IgD-negative memory B cell (primary cell): Measurements from ENCODE around the gene ZNF628. TPM values are rescaled to one million over a fixed set of nuclear protein-coding genes. Genes with fewer than 3 reads are reported as not detected.

Experiments
- H3K27ac Mint-ChIP-seq, 3 donors: one replicate each; pipeline ENCODE4 v1.8.0; 2020 to 2022; ENCODE audit warnings: mild to moderate bottlenecking in 3 of 3, mixed read lengths in 3 of 3, moderate library complexity in 1 of 3
- H3K27me3 Mint-ChIP-seq: one replicate; pipeline ENCODE4 v1.8.0; 2021; ENCODE audit warnings: mixed read lengths
- H3K36me3 Mint-ChIP-seq: one replicate; pipeline ENCODE4 v1.8.0; 2020; ENCODE audit warnings: mild to moderate bottlenecking, mixed read lengths
- H3K4me1 Mint-ChIP-seq, 3 donors: one replicate each; pipeline ENCODE4 v1.8.0; 2020 to 2022; ENCODE audit warnings: mixed read lengths in 3 of 3, mild to moderate bottlenecking in 1 of 3
- H3K4me3 Mint-ChIP-seq, 4 donors: one replicate each; pipeline ENCODE4 v1.8.0; 2020 to 2022; ENCODE audit warnings: mild to moderate bottlenecking in 4 of 4, mixed read lengths in 4 of 4, moderate library complexity in 3 of 4
- H3K9me3 Mint-ChIP-seq, 3 donors: one replicate each; pipeline ENCODE4 v1.8.0; 2020 to 2021; ENCODE audit warnings: mixed read lengths in 3 of 3, mild to moderate bottlenecking in 1 of 3
- polyA plus RNA-seq: library from polyadenylated mRNA; unstranded; fragments of 300-500 nt; fragmentation: Illumina TruSeq; gene quantifications from one replicate; pipeline ENCODE4 v1.2.3, GENCODE V29; 2021

The ZNF628 gene
- polyA plus RNA-seq, 1 donor from 2014 or later, result 0.34 TPM

GRCh38 chr19:55465460-55466240, 10.8 kb upstream of the ZNF628 start:
- Mint-ChIP-seq H3K27ac (peak overlapping the region in 1 of 3 donors; percentile 71), H3K4me1 (peaks cover 5 to 13% (median 10%) of the 10 kb centered on the region in 3 donors), H3K4me3 (peak overlapping the region in 1 of 4 donors; percentile 1), H3K9me3 (no peaks in the 10 kb centered on the region), H3K27me3 (no peaks in the 10 kb centered on the region), H3K36me3 (no peaks in the 10 kb centered on the region)

- H3K27ac Mint-ChIP-seq, result peak overlapping the region in 1 of 3 donors; percentile 47
- H3K4me3 Mint-ChIP-seq, result peak overlapping the region in 1 of 4 donors; percentile 1
- H3K27me3 Mint-ChIP-seq, result no peaks in the 10 kb centered on the region
Observed at GRCh38 chr19:55466241-55466614, 10.2 kb upstream of the ZNF628 start.

GRCh38 chr19:55467236-55468053, 9.0 kb upstream of the ZNF628 start:
- no peaks in the 10 kb centered on the region for H3K36me3 Mint-ChIP-seq
- no peaks in the 10 kb centered on the region for H3K27me3 Mint-ChIP-seq
- H3K27ac Mint-ChIP-seq, result peak overlapping the region in 1 of 3 donors; percentile 14

More at GRCh38 chr19:55466241-55466614, 10.2 kb upstream of the ZNF628 start:
- Mint-ChIP-seq H3K4me1 (peaks cover 5 to 10% (median 9%) of the 10 kb centered on the region in 3 donors), H3K9me3 (no peaks in the 10 kb centered on the region), H3K36me3 (no peaks in the 10 kb centered on the region)

GRCh38 chr19:55468054-55468393, 8.4 kb upstream of the ZNF628 start:
- Mint-ChIP-seq H3K9me3 (no peaks in the 10 kb centered on the region), H3K4me1 (peaks cover 0 to 4% (median 3%) of the 10 kb centered on the region in 3 donors), H3K4me3 (peak overlapping the region in 1 of 4 donors; percentile 1), H3K27me3 (no peaks in the 10 kb centered on the region), H3K27ac (peak overlapping the region in 1 of 3 donors; percentile 14), H3K36me3 (no peaks in the 10 kb centered on the region)

More at GRCh38 chr19:55467236-55468053, 9.0 kb upstream of the ZNF628 start:
- peaks cover 0 to 6% (median 3%) of the 10 kb centered on the region in 3 donors for H3K4me1 Mint-ChIP-seq
- peak overlapping the region in 1 of 4 donors; percentile 1 for H3K4me3 Mint-ChIP-seq
- no peaks in the 10 kb centered on the region for H3K9me3 Mint-ChIP-seq

- peak overlapping the region in 1 of 3 donors; percentile 67 for H3K27ac Mint-ChIP-seq
- H3K36me3 Mint-ChIP-seq, result no peaks in the 10 kb centered on the region
- H3K27me3 Mint-ChIP-seq, result no peaks in the 10 kb centered on the region
- peak overlapping the region in 1 of 4 donors; percentile 74 for H3K4me3 Mint-ChIP-seq
- no peaks in the 10 kb centered on the region for H3K9me3 Mint-ChIP-seq
- H3K4me1 Mint-ChIP-seq, result peaks cover 3% of the 10 kb centered on the region in 3 donors
Observed at GRCh38 chr19:55471266-55471665, 5.2 kb upstream of the ZNF628 start.

GRCh38 chr19:55472463-55472862, 4.0 kb upstream of the ZNF628 start:
- Mint-ChIP-seq H3K9me3 (no peaks in the 10 kb centered on the region), H3K4me3 (peak overlapping the region in 2 of 4 donors; percentile 32 to 43), H3K27ac (no peak overlapping the region), H3K36me3 (no peaks in the 10 kb centered on the region), H3K27me3 (no peaks in the 10 kb centered on the region), H3K4me1 (peaks cover 5 to 10% (median 7%) of the 10 kb centered on the region in 3 donors)

GRCh38 chr19:55473225-55474012, 3.0 kb upstream of the ZNF628 start:
- H3K27me3 Mint-ChIP-seq, result no peaks in the 10 kb centered on the region
- peak overlapping the region in 1 of 4 donors; percentile 32 for H3K4me3 Mint-ChIP-seq
- peaks cover 10% of the 10 kb centered on the region in 3 donors for H3K4me1 Mint-ChIP-seq
- H3K27ac Mint-ChIP-seq, result no peak overlapping the region
- H3K9me3 Mint-ChIP-seq, result no peaks in the 10 kb centered on the region
- H3K36me3 Mint-ChIP-seq, result no peaks in the 10 kb centered on the region

- H3K36me3 Mint-ChIP-seq, result peaks cover under 1% of the 10 kb centered on the region
- peak overlapping the region in 1 of 3 donors; percentile 99 for H3K27ac Mint-ChIP-seq
- no peaks in the 10 kb centered on the region for H3K27me3 Mint-ChIP-seq
- H3K4me1 Mint-ChIP-seq, result peaks cover 10 to 17% (median 17%) of the 10 kb centered on the region in 3 donors
- no peaks in the 10 kb centered on the region for H3K9me3 Mint-ChIP-seq
- H3K4me3 Mint-ChIP-seq, result peak overlapping the region; percentile 30 to 98 (median 81)
Observed at GRCh38 chr19:55474269-55475265, 1.9 kb upstream of the ZNF628 start.

- Mint-ChIP-seq H3K4me1 (peaks cover 10 to 22% (median 20%) of the 10 kb centered on the region in 3 donors), H3K36me3 (peaks cover 6% of the 10 kb centered on the region), H3K9me3 (no peaks in the 10 kb centered on the region), H3K4me3 (peak overlapping the region in 3 of 4 donors; percentile 25 to 98 (median 34)), H3K27ac (peak overlapping the region; percentile 73 to 99 (median 80)), H3K27me3 (no peaks in the 10 kb centered on the region)
Observed at GRCh38 chr19:55477905-55478304, 1.5 kb downstream of the ZNF628 start.

- Mint-ChIP-seq H3K27me3 (no peaks in the 10 kb centered on the region), H3K27ac (peak overlapping the region in 2 of 3 donors; percentile 80 to 99), H3K9me3 (no peaks in the 10 kb centered on the region), H3K4me1 (peaks cover 10 to 22% (median 20%) of the 10 kb centered on the region in 3 donors), H3K4me3 (peak overlapping the region; percentile 25 to 98 (median 36)), H3K36me3 (peaks cover 6% of the 10 kb centered on the region)
Observed at GRCh38 chr19:55478364-55478763, 1.9 kb downstream of the ZNF628 start.

- Mint-ChIP-seq H3K27me3 (no peaks in the 10 kb centered on the region), H3K36me3 (peaks cover 6% of the 10 kb centered on the region), H3K4me3 (peak overlapping the region; percentile 31 to 98 (median 84)), H3K4me1 (peaks cover 10 to 22% (median 20%) of the 10 kb centered on the region in 3 donors), H3K27ac (peak overlapping the region in 1 of 3 donors; percentile 99), H3K9me3 (no peaks in the 10 kb centered on the region)
Observed at GRCh38 chr19:55479045-55479444, 2.6 kb downstream of the ZNF628 start.

GRCh38 chr19:55479451-55480230, 3.2 kb downstream of the ZNF628 start:
- no peaks in the 10 kb centered on the region for H3K9me3 Mint-ChIP-seq
- H3K36me3 Mint-ChIP-seq, result peaks cover 6% of the 10 kb centered on the region
- peaks cover 10 to 22% (median 20%) of the 10 kb centered on the region in 3 donors for H3K4me1 Mint-ChIP-seq
- H3K4me3 Mint-ChIP-seq, result peak overlapping the region in 2 of 4 donors; percentile 71 to 98
- peak overlapping the region in 1 of 3 donors; percentile 88 for H3K27ac Mint-ChIP-seq
- H3K27me3 Mint-ChIP-seq, result no peaks in the 10 kb centered on the region
